ENCODE measurements around the gene XKR8.

Gene XKR8

DNA sequence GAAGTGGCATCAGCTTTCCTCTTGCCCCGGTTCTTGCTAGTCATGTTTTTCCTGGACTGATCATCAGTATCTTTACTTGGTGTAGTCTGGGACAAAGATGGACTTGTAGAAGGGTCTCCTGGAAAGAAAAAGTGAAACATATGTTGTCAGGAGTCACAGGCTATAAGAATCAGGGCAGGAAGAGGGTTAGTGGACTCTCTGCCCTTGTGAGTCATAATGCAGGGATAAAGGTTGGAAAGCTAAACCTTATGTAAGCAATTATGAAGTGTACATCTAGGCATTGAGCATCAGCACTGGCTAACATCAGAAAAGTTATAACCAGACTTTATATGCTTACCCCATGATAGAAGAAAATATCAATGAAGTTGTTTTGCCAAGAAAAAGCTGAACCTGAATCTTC is 51.2 kb downstream of the XKR8 start:
- DNase-seq (ENCODE audit: insufficient read length, low spot score) (no peak), FAIRE-seq (no peak)
- TF ChIP-seq, protein P1, sequence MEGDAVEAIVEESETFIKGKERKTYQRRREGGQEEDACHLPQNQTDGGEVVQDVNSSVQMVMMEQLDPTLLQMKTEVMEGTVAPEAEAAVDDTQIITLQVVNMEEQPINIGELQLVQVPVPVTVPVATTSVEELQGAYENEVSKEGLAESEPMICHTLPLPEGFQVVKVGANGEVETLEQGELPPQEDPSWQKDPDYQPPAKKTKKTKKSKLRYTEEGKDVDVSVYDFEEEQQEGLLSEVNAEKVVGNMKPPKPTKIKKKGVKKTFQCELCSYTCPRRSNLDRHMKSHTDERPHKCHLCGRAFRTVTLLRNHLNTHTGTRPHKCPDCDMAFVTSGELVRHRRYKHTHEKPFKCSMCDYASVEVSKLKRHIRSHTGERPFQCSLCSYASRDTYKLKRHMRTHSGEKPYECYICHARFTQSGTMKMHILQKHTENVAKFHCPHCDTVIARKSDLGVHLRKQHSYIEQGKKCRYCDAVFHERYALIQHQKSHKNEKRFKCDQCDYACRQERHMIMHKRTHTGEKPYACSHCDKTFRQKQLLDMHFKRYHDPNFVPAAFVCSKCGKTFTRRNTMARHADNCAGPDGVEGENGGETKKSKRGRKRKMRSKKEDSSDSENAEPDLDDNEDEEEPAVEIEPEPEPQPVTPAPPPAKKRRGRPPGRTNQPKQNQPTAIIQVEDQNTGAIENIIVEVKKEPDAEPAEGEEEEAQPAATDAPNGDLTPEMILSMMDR (IDR thresholded peaks at IDR 0.05; ENCODE audit: insufficient read depth, missing control alignments) = no peak
